SU-DHL-6 (cell line): ENCODE data around the gene SERPINB6.
"Not testable (repeated sequence)": the region's sequence is repeated elsewhere in the genome, so short reads cannot be mapped to it uniquely, and the experiment has no call there.

Experiments
- H2AFZ ChIP-seq: fragments of 200-600 bp; sonication (generic); 2 replicates; pipeline ENCODE4 v1.6.1; 2014; ENCODE audit warnings: low read depth, mild to moderate bottlenecking, moderate library complexity, mixed read lengths, antibody characterized with exemption, low read length; ENCODE audit not compliant: severe bottlenecking
- H3F3A ChIP-seq: fragments of 200-600 bp; shearing (Covaris generic); 2 replicates; pipeline ENCODE4 v1.6.0; 2016; ENCODE audit warnings: antibody characterized with exemption, mild to moderate bottlenecking; ENCODE audit not compliant: insufficient read depth
- H3K27ac ChIP-seq: fragments of 200-600 bp; sonication (generic); 2 replicates; pipeline ENCODE4 v1.5.1; 2016; ENCODE audit warnings: low read depth, mild to moderate bottlenecking, low read length, moderate library complexity, mixed read lengths
- H3K27me3 ChIP-seq: fragments of 200-600 bp; sonication (generic), shearing (Covaris generic); 2 replicates; pipeline ENCODE4 v1.6.0; 2014; ENCODE audit warnings: mild to moderate bottlenecking, low read length
- H3K36me3 ChIP-seq: fragments of 200-600 bp; sonication (generic); 2 replicates; pipeline ENCODE4 v1.6.1; 2014; ENCODE audit warnings: mild to moderate bottlenecking, low read length, mixed read lengths
- H3K4me2 ChIP-seq: fragments of 300-600, 200-600 bp; shearing (Covaris generic), sonication (generic); 2 replicates; pipeline ENCODE4 v1.6.0; 2014; ENCODE audit warnings: low read length, low read depth, mild to moderate bottlenecking; ENCODE audit not compliant: poor library complexity, severe bottlenecking
- H3K4me3 ChIP-seq: fragments of 200-600 bp; sonication (generic); 2 replicates; pipeline ENCODE4 v1.5.1; 2014; ENCODE audit warnings: antibody characterized with exemption, low read length, mild to moderate bottlenecking, mixed read lengths; ENCODE audit not compliant: insufficient read depth, poor library complexity, severe bottlenecking
- H3K79me2 ChIP-seq: fragments of 200-600 bp; sonication (generic); 2 replicates; pipeline ENCODE4 v1.6.1; 2014; ENCODE audit warnings: mild to moderate bottlenecking, low read length, moderate library complexity; ENCODE audit not compliant: insufficient read depth
- H3K9ac ChIP-seq: fragments of 200-600 bp; sonication (generic); 2 replicates; pipeline ENCODE4 v1.7.0; 2014; ENCODE audit warnings: mild to moderate bottlenecking, low read length
- H3K9me2 ChIP-seq: fragments of 200-600 bp; sonication (generic); replicated peaks from 2 replicates; pipeline ENCODE4 v1.6.1; 2014; ENCODE audit warnings: low read length; ENCODE audit not compliant: insufficient read depth
- H3K9me3 ChIP-seq: fragments of 200-600 bp; sonication (generic); 2 replicates; pipeline ENCODE4 v1.6.1; 2014; ENCODE audit warnings: low read length, mixed read lengths; ENCODE audit not compliant: insufficient read depth
- H4K20me1 ChIP-seq: fragments of 200-600 bp; sonication (generic); 2 replicates; pipeline ENCODE4 v1.6.1; 2014; ENCODE audit warnings: low read depth, mild to moderate bottlenecking, antibody characterized with exemption, low read length, moderate library complexity, mixed read lengths
- CTCF ChIP-seq: fragments of 200-600 bp; sonication (generic); IDR thresholded peaks from one replicate; pipeline ENCODE4 v1.5.1; 2017; ENCODE audit warnings: antibody characterized with exemption, mild to moderate bottlenecking, low read length, moderate library complexity; ENCODE audit not compliant: insufficient read depth, poor library complexity, severe bottlenecking
- EZH2phosphoT487 ChIP-seq: fragments of 200-600 bp; sonication (generic), shearing (Covaris generic); conservative IDR thresholded peaks from 2 replicates; pipeline ENCODE4 v1.6.1; 2018; ENCODE audit warnings: mild to moderate bottlenecking, antibody characterized with exemption, low read length, moderate library complexity, mixed read lengths

SERPINB6 gene

GRCh38 chr6:2935566-2936291, 35.6 kb downstream of the SERPINB6 start:
- Histone ChIP-seq H3K4me2 (no peak overlapping the region), H3K9me2 (no peaks in the 10 kb centered on the region), H3K79me2 (no peaks in the 10 kb centered on the region), H3K27me3 (no peaks in the 10 kb centered on the region), H3K9me3 (no peaks in the 10 kb centered on the region), H3F3A (no peaks in the 10 kb centered on the region), H3K27ac (no peak overlapping the region), H3K36me3 (no peaks in the 10 kb centered on the region), H3K9ac (no peak overlapping the region), H3K4me3 (no peak overlapping the region), H2AFZ (no peak overlapping the region), H4K20me1 (no peaks in the 10 kb centered on the region)
- TF ChIP-seq CTCF (no peak), EZH2phosphoT487 (no peak)

GRCh38 chr6:2934057-2934456, 37.3 kb downstream of the SERPINB6 start:
- H3K4me2 ChIP-seq: no peak overlapping the region
- TF ChIP-seq EZH2phosphoT487 (no peak), CTCF (no peak)
- H3K9me2 ChIP-seq: no peaks in the 10 kb centered on the region
- no peak overlapping the region for H3K4me3 ChIP-seq
- H3K9me3 ChIP-seq: no peaks in the 10 kb centered on the region
- H3K27ac ChIP-seq: no peak overlapping the region
- H3F3A ChIP-seq: no peaks in the 10 kb centered on the region
- H4K20me1 ChIP-seq: no peaks in the 10 kb centered on the region
- H3K36me3 ChIP-seq: no peaks in the 10 kb centered on the region
- H3K27me3 ChIP-seq: no peaks in the 10 kb centered on the region
- H3K9ac ChIP-seq: no peak overlapping the region
- H3K79me2 ChIP-seq: no peaks in the 10 kb centered on the region
- H2AFZ ChIP-seq: no peak overlapping the region

GRCh38 chr6:2932911-2933310, 38.5 kb downstream of the SERPINB6 start:
- not testable (repeated sequence) for H3K4me2 ChIP-seq, H3K27me3 ChIP-seq, H3K9me3 ChIP-seq, H3K27ac ChIP-seq, H3K36me3 ChIP-seq, H4K20me1 ChIP-seq, H3F3A ChIP-seq, H3K9me2 ChIP-seq, H3K4me3 ChIP-seq, H3K79me2 ChIP-seq, H3K9ac ChIP-seq
- H2AFZ ChIP-seq: peak overlapping the region; percentile 13

GRCh38 chr6:2931970-2932748, 39.2 kb downstream of the SERPINB6 start:
- Histone ChIP-seq H3K27me3 (no peaks in the 10 kb centered on the region), H3K79me2 (no peaks in the 10 kb centered on the region), H3K9me2 (no peaks in the 10 kb centered on the region), H3K36me3 (no peaks in the 10 kb centered on the region), H3K9ac (no peak overlapping the region), H2AFZ (peak overlapping the region; percentile 15), H3K27ac (no peak overlapping the region), H4K20me1 (no peaks in the 10 kb centered on the region), H3K4me2 (no peak overlapping the region), H3K9me3 (peaks cover 7% of the 10 kb centered on the region; the same call in 1 of the 2 replicates), H3K4me3 (no peak overlapping the region), H3F3A (no peaks in the 10 kb centered on the region)
- peak; percentile 99 for TF ChIP-seq CTCF
- TF ChIP-seq EZH2phosphoT487: no peak
